GM12891 (cell line): ENCODE results near the gene WDR54.

Experiments
- PAX5 ChIP-seq: IDR thresholded peaks from 2 replicates; pipeline ENCODE4 v1.6.1; 2011; ENCODE audit warnings: low read length, moderate library complexity, mild to moderate bottlenecking; ENCODE audit not compliant: insufficient read depth, severe bottlenecking
- POLR2A ChIP-seq: IDR thresholded peaks from 2 replicates; pipeline ENCODE4 v1.6.1; 2011; ENCODE audit warnings: low read depth, low read length, control low read depth
- POLR2AphosphoS5 ChIP-seq: IDR thresholded peaks from 2 replicates; pipeline ENCODE4 v1.6.1; 2011; ENCODE audit warnings: low read depth, low read length, control low read depth

DNA sequence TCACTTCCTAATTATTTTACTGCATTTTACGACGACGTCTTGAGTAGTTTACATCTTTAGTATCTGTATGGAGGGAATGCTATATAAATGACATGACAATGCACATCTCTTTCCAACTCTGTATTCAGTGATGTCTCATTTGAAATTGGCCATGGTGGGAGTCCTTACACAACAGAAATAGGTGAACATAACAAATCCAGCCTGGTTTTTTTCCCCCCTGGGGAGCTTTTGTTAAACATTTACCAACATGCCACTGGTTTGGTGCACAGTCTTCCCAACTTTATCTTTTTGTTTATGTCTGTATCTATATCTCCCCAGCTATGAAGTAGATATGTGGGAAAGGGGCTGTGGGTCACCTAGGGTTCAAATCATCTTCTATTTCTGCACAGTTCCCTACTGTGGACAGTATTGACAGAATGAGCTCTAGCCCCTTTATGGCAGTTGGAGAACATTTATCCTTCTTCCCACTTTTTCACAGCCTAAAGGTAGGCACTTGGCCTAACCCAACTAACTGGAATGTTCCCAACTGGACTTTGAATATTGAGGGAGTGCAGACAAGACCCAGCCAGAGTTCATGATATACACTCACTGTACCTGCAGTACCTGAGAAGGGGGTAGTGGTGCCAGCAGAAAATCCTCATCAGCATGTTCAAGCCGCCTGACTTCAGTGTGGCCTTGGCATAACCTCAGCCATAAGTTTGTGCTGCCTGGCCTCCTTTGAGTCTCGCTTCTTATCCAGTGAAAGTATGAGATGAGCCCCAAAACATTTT lies 25.9 kb downstream of the WDR54 start:
- no peak for TF ChIP-seq PAX5
- no peak for TF ChIP-seq POLR2A
- no peak for TF ChIP-seq POLR2AphosphoS5
